Measurements from ENCODE around the gene SMARCA2.

The SMARCA2 gene

GRCh38 chr9:2086971-2087370, 71.8 kb downstream of the SMARCA2 start:
- no peaks in the 10 kb centered on the region for H3K4me1 ChIP-seq (ENCODE audit: control insufficient read depth, insufficient read depth, low read length)
- no peak overlapping the region for H3K9ac ChIP-seq (ENCODE audit: low read length)
- no peaks in the 10 kb centered on the region for H3K9me3 ChIP-seq (ENCODE audit: control insufficient read depth, low read length)

DNA sequence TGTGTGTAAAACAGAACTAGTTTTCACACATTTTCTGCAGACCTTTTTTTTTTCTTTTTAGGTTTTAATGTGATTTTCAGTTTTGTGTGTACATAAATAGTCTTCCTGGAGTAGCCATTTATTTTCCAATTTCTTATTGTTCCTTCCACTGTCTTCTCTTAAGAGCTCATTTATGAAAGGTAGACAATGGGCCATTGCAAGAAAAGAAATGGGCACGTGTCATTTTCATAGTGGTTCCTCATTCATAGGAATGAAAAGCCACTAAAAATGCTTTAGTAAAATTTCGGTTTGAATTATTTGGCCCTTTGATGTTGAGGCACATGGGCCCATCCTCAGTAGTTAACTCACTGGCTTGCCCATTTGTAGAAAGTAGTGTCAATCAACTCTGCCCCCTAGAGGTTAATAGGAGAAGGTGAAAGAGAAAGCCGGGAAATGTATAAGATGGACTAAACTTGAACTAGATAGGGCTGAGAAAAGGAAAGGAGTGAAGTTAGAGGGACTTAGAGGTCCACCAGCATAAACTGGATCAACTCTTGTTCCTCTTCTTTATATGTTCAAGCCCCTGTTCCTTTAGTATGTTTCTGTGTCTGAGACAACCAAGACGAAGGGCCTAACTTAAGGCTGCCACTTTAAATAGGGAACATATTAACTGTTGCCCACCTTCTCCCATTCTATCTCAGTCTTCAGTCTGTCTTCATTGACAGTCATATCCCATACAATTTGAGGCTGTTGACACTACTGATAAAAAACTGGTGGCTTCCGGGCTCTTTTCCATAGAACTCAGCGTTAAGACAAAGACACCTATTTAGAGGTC, 72.6 kb downstream of the SMARCA2 start:
- no peaks in the 10 kb centered on the region for H3K36me3 ChIP-seq (ENCODE audit: control insufficient read depth, insufficient read depth, low read length)
- H3K9me3 ChIP-seq (ENCODE audit: control insufficient read depth, low read length) = no peaks in the 10 kb centered on the region

More at GRCh38 chr9:2086971-2087370, 71.8 kb downstream of the SMARCA2 start:
- no peaks in the 10 kb centered on the region for H3K27me3 ChIP-seq (ENCODE audit: control insufficient read depth, insufficient read depth, low read length)
- H3K4me3 ChIP-seq (ENCODE audit: low read length) = no peak overlapping the region
- peaks cover 3% of the 10 kb centered on the region for H3K36me3 ChIP-seq (ENCODE audit: control insufficient read depth, insufficient read depth, low read length)

DNA sequence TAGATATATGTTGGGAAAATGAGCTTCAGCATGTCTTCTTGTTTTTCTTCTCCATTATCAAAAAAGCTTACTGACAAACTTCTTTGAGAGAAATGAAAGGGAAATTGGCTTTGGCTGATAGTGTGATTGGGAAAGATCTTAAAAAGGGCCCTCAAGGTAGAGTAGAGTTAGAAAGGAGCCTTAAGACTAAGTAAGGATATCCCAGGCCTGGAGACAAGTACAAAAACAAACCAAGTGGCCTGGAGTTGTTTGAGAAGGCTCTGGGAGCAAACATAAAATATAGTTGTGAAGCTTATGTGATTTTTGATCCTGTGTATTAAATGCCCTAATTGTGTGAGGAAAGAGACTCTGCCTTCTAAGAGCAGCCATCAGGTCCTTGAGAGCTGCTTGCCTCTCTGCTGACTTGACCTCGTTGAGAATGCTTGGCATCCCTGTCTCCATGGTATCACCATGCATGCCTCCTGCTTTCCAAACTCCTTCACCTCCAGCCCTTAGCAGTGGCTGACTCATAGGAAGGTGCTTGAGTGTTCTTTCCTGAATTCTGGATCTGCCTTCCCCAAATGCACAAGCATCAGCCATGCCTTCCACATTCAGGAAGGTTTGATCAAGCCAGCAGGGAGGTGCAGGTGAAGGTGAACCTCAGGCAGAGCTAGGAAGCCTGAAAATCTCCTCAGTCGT, 78.9 kb downstream of the SMARCA2 start:
- H3K9ac ChIP-seq (ENCODE audit: low read length) = no peak overlapping the region
- no peaks in the 10 kb centered on the region for H3K27me3 ChIP-seq (ENCODE audit: control insufficient read depth, insufficient read depth, low read length)
- peaks cover under 1% of the 10 kb centered on the region for H3K36me3 ChIP-seq (ENCODE audit: control insufficient read depth, insufficient read depth, low read length)
- no peaks in the 10 kb centered on the region for H3K4me1 ChIP-seq (ENCODE audit: control insufficient read depth, insufficient read depth, low read length)
- H3K4me3 ChIP-seq (ENCODE audit: low read length) = no peak overlapping the region
- no peaks in the 10 kb centered on the region for H3K9me3 ChIP-seq (ENCODE audit: control insufficient read depth, low read length)

More for the DNA sequence above, 72.6 kb downstream of the SMARCA2 start:
- H3K9ac ChIP-seq (ENCODE audit: low read length) = no peak overlapping the region
- no peaks in the 10 kb centered on the region for H3K27me3 ChIP-seq (ENCODE audit: control insufficient read depth, insufficient read depth, low read length)
- no peak overlapping the region for H3K4me3 ChIP-seq (ENCODE audit: low read length)
- no peaks in the 10 kb centered on the region for H3K4me1 ChIP-seq (ENCODE audit: control insufficient read depth, insufficient read depth, low read length)

DNA sequence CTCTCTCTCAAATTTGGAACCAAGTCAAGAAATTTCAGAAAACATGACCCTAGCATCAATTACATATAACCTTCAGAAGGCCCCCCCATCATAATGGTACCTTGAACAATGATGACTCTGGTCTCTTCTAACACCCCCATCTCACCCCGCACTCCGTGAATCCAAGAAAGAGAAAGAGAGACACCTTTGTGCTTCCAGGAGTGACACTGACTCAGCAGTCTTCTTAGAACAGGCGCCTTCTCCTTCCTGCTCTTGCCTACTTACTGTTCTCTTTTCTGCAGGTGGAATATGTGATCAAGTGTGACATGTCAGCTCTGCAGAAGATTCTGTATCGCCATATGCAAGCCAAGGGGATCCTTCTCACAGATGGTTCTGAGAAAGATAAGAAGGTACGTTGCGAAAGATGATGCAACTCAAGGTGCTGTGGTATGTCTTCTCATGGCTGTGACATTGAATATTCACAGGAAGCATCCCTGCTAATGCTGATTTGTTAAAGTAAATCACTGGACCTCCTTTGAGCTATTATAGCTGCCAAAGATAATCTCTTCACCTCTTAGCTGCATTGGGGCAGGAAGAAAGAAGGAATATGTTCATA, 81.3 kb downstream of the SMARCA2 start:
- peaks cover 8% of the 10 kb centered on the region for H3K36me3 ChIP-seq (ENCODE audit: control insufficient read depth, insufficient read depth, low read length)
- no peak overlapping the region for H3K4me3 ChIP-seq (ENCODE audit: low read length)
- no peaks in the 10 kb centered on the region for H3K4me1 ChIP-seq (ENCODE audit: control insufficient read depth, insufficient read depth, low read length)
- no peak overlapping the region for H3K9ac ChIP-seq (ENCODE audit: low read length)
- H3K9me3 ChIP-seq (ENCODE audit: control insufficient read depth, low read length) = no peaks in the 10 kb centered on the region
- no peaks in the 10 kb centered on the region for H3K27me3 ChIP-seq (ENCODE audit: control insufficient read depth, insufficient read depth, low read length)

DNA sequence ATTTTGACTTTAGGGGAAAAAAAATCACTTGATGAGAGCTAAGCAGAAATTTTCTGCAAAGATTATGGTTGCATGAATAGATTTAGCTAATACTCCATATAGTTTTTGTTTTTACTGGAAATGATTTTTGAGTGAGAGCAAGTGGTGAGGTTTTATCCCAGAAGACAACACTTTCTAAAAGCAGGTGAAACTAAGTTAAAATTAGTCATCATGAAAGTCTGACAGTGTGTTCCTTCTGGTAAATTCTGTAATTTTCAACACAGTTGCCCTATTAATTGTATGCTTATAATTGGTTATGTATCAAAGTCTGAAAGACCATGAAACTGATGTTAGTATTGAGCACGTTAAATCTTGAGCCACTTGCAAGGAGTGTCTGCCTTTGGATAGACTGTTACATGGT, 91.5 kb downstream of the SMARCA2 start:
- Histone ChIP-seq H3K36me3 (ENCODE audit: control insufficient read depth, insufficient read depth, low read length) (no peaks in the 10 kb centered on the region), H3K4me1 (ENCODE audit: control insufficient read depth, insufficient read depth, low read length) (no peaks in the 10 kb centered on the region), H3K9ac (ENCODE audit: low read length) (no peak overlapping the region), H3K27me3 (ENCODE audit: control insufficient read depth, insufficient read depth, low read length) (no peaks in the 10 kb centered on the region), H3K9me3 (ENCODE audit: control insufficient read depth, low read length) (no peaks in the 10 kb centered on the region), H3K4me3 (ENCODE audit: low read length) (no peak overlapping the region)

- H3K9ac ChIP-seq (ENCODE audit: low read length) = no peak overlapping the region
- H3K9me3 ChIP-seq (ENCODE audit: control insufficient read depth, low read length) = no peaks in the 10 kb centered on the region
- H3K36me3 ChIP-seq (ENCODE audit: control insufficient read depth, insufficient read depth, low read length) = no peaks in the 10 kb centered on the region
- no peak overlapping the region for H3K4me3 ChIP-seq (ENCODE audit: low read length)
- H3K27me3 ChIP-seq (ENCODE audit: control insufficient read depth, insufficient read depth, low read length) = no peaks in the 10 kb centered on the region
- H3K4me1 ChIP-seq (ENCODE audit: control insufficient read depth, insufficient read depth, low read length) = no peaks in the 10 kb centered on the region
These were observed 92.8 kb downstream of the SMARCA2 start for GRCh38 chr9:2107906-2108451.

DNA sequence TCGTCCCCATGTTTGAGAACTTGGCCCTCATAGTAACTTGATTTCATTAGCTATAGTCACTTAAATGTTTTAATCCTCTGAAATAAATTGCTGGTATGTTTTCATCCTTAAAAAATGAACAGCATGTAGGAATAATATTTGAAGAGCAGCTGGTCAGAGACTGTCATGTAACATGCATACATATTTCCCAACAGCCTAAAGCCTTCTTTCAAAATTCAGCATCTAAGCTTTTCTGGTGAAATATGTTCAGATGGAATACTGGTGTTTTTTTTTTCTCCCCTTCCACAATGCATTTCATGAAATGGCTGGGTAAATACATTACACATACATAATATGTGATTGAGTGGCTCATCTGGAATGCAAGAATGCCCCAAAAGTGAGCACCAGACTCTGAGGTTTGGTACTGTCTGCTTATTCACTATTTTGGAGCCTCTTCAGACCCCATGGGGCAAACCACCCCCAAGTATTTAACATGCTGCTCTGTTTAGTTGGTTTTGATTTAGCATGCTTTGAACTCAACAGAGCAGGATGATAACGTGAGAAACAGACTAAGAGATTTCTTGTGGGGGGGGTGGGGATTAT, 94.0 kb downstream of the SMARCA2 start:
- H3K4me3 ChIP-seq (ENCODE audit: low read length) = no peak overlapping the region
- no peaks in the 10 kb centered on the region for H3K27me3 ChIP-seq (ENCODE audit: control insufficient read depth, insufficient read depth, low read length)
- H3K4me1 ChIP-seq (ENCODE audit: control insufficient read depth, insufficient read depth, low read length) = no peaks in the 10 kb centered on the region
- no peaks in the 10 kb centered on the region for H3K9me3 ChIP-seq (ENCODE audit: control insufficient read depth, low read length)
- H3K36me3 ChIP-seq (ENCODE audit: control insufficient read depth, insufficient read depth, low read length) = no peaks in the 10 kb centered on the region
- H3K9ac ChIP-seq (ENCODE audit: low read length) = no peak overlapping the region

- no peak overlapping the region for H3K4me3 ChIP-seq (ENCODE audit: low read length)
- no peaks in the 10 kb centered on the region for H3K9me3 ChIP-seq (ENCODE audit: control insufficient read depth, low read length)
- H3K27me3 ChIP-seq (ENCODE audit: control insufficient read depth, insufficient read depth, low read length) = no peaks in the 10 kb centered on the region
- H3K36me3 ChIP-seq (ENCODE audit: control insufficient read depth, insufficient read depth, low read length) = no peaks in the 10 kb centered on the region
- H3K4me1 ChIP-seq (ENCODE audit: control insufficient read depth, insufficient read depth, low read length) = no peaks in the 10 kb centered on the region
- no peak overlapping the region for H3K9ac ChIP-seq (ENCODE audit: low read length)
These were observed 94.9 kb downstream of the SMARCA2 start for GRCh38 chr9:2110036-2110435.

DNA sequence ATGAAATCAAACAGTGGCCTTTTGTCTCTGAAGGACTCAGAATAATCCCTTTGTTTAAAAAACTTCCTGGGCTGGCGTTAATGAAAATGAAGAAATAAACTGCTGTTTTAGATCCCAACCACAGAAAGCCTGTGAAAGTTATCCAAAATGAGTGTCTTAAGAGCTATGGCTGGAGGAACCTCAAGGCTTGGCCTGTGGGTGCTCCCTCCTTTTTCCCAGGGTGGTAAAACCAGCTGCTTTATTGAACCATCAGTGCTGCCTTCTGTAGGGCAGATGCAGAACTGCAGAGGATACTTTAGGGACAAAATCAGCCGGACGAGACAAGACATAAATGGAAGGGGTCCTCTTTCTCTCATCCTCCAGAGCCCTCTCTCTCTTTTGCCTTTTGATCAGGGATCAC, 100.9 kb downstream of the SMARCA2 start:
- H3K36me3 ChIP-seq (ENCODE audit: control insufficient read depth, insufficient read depth, low read length) = no peaks in the 10 kb centered on the region
- H3K4me1 ChIP-seq (ENCODE audit: control insufficient read depth, insufficient read depth, low read length) = no peaks in the 10 kb centered on the region
- no peaks in the 10 kb centered on the region for H3K9me3 ChIP-seq (ENCODE audit: control insufficient read depth, low read length)
- H3K27me3 ChIP-seq (ENCODE audit: control insufficient read depth, insufficient read depth, low read length) = no peaks in the 10 kb centered on the region
- H3K9ac ChIP-seq (ENCODE audit: low read length) = no peak overlapping the region
- no peak overlapping the region for H3K4me3 ChIP-seq (ENCODE audit: low read length)

DNA sequence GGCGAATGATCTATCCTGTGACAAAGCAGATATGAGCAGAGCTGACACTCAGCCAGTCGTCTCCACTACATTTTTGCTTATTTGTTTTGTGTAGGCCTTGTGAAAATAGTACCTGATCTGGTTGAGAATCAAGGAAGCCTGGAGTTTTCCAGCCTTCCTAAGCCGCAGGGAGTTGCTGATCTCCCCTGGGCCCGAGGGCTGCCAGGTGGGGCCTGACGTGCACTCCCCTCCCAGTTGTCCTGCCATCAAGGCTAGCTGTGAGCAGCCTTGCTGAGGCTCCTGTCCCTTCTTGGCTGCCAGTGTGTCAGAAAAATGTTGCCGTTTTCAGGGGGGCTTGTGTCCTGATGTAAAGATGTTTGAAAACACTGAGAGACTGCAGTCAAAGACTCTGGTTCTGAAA, 102.4 kb downstream of the SMARCA2 start:
- no peaks in the 10 kb centered on the region for H3K4me1 ChIP-seq (ENCODE audit: control insufficient read depth, insufficient read depth, low read length)
- H3K27me3 ChIP-seq (ENCODE audit: control insufficient read depth, insufficient read depth, low read length) = no peaks in the 10 kb centered on the region
- H3K4me3 ChIP-seq (ENCODE audit: low read length) = no peak overlapping the region
- no peaks in the 10 kb centered on the region for H3K9me3 ChIP-seq (ENCODE audit: control insufficient read depth, low read length)
- H3K9ac ChIP-seq (ENCODE audit: low read length) = no peak overlapping the region
- no peaks in the 10 kb centered on the region for H3K36me3 ChIP-seq (ENCODE audit: control insufficient read depth, insufficient read depth, low read length)

DNA sequence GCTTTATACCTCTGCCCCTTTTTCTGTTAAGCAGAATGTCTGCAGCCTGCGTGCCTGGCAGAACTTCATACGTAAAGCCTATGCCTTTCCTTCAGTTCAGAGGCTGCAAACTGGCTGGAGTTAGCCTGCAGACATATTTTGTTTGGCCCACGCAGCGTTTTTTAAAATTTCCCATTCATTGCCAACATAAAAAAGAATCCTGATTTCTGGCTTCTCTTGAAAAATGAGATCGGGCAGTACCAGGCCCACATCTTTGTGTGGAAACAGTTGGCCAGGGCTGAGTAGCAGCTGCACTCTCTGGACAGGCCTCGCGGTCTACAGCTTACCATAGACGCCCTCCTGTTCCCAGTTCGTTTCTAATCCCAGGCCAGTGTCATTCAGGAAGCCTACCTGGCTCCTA, 104.4 kb downstream of the SMARCA2 start:
- H3K36me3 ChIP-seq (ENCODE audit: control insufficient read depth, insufficient read depth, low read length) = peaks cover 8% of the 10 kb centered on the region
- H3K9ac ChIP-seq (ENCODE audit: low read length) = no peak overlapping the region
- H3K27me3 ChIP-seq (ENCODE audit: control insufficient read depth, insufficient read depth, low read length) = no peaks in the 10 kb centered on the region
- H3K4me1 ChIP-seq (ENCODE audit: control insufficient read depth, insufficient read depth, low read length) = no peaks in the 10 kb centered on the region
- H3K4me3 ChIP-seq (ENCODE audit: low read length) = no peak overlapping the region
- H3K9me3 ChIP-seq (ENCODE audit: control insufficient read depth, low read length) = no peaks in the 10 kb centered on the region

Measured in mucosa of stomach (tissue), 1 donor.